ENCODE measurements around the gene MEIS1.

MEIS1 gene

DNA sequence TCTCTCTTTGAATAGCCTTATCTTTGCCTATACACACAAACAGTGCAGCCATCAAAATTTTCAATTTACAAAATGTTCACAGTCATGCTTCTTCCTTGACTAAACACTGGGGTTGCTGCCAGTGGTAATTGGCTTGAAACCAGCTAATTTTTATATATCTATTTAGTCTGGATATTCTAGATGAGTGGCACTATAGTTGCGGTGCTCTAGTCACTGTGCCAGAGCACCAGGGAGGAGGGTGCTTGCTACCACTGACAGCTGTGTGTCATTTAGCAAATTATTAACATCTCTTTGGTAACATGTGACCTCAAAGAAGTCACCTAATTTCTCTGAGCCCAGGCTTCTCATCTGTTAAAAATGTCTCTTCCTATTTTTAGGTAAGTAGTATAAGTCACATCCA, 130.4 kb downstream of the MEIS1 start:
- no peaks in the 10 kb centered on the region for H3K27me3 ChIP-seq (ENCODE audit: control insufficient read depth in 1 of 2, insufficient read depth in 2 of 2, low read length in 2 of 2)
- peaks cover 91% of the 10 kb centered on the region for H3K4me1 ChIP-seq (ENCODE audit: insufficient read depth, low read length)
- no peak overlapping the region for H3K4me3 ChIP-seq (ENCODE audit: low read depth in 1 of 2, low read length in 2 of 2)
- no peak overlapping the region for H3K9ac ChIP-seq (ENCODE audit: low read length)
- peak overlapping the region; percentile 7 for H3K27ac ChIP-seq (ENCODE audit: low read depth, low read length)
- H3K9me3 ChIP-seq (ENCODE audit: low read length) = no peaks in the 10 kb centered on the region
- H3K36me3 ChIP-seq (ENCODE audit: insufficient read depth, low read length) = peaks cover 26% of the 10 kb centered on the region

DNA sequence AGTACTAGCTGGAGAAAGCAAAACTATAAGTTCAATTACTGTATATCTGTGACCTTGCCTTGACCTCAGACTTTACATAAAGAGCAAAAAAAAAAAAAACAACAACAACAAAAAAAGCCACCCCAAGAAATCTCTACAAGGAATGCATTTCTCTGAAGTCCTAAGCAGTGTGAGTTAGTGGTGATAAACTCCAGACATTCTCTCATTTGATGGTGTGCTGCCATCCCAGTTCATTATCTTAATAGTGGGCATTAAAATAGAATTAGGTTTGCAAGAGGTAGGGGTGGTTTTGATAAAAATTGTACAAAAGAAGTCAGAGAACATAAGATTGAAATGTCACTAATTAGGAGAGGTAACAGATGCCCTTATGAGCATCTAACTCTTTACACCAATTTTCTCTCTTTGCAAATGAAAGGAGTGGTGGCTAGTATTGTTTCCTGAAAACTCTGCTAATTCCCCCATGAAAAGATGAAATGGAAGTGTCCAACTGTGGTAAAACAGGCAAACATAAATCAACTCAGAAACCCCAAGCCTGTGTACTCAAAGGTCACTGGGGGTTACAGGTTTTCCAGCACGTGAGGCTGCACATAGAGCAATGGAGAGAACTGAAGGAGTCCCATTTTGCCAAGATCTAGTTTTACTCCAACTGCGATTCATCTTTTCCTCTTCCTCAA, 131.9 kb downstream of the MEIS1 start:
- Histone ChIP-seq H3K36me3 (ENCODE audit: insufficient read depth, low read length) (peaks cover 42% of the 10 kb centered on the region), H3K27me3 (ENCODE audit: control insufficient read depth in 1 of 2, insufficient read depth in 2 of 2, low read length in 2 of 2) (no peaks in the 10 kb centered on the region), H3K27ac (ENCODE audit: low read depth, low read length) (no peak overlapping the region), H3K9me3 (ENCODE audit: low read length) (no peaks in the 10 kb centered on the region), H3K9ac (ENCODE audit: low read length) (no peak overlapping the region), H3K4me1 (ENCODE audit: insufficient read depth, low read length) (peaks cover 77% of the 10 kb centered on the region), H3K4me3 (ENCODE audit: low read depth in 1 of 2, low read length in 2 of 2) (no peak overlapping the region)

DNA sequence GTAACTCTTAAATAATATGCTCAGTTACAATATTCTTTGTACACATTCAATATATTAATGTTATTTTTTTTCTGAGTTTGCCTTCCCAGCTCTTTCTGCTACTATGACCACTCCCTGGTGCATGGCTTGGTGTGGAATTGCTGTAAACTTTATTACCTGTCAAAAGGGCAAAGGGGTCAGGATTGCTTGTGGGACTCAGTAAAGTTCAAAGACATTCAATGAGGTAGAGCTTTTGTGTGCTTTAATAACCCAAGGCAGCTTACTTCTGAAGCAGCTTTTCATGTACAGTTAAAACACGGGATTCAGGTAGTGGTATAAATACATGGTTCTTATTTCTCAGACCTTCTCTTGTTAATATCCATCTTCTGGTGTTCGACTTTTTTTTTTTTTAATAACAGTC, 132.8 kb downstream of the MEIS1 start:
- Histone ChIP-seq H3K27me3 (ENCODE audit: control insufficient read depth in 1 of 2, insufficient read depth in 2 of 2, low read length in 2 of 2) (no peaks in the 10 kb centered on the region), H3K36me3 (ENCODE audit: insufficient read depth, low read length) (peaks cover 44% of the 10 kb centered on the region), H3K27ac (ENCODE audit: low read depth, low read length) (no peak overlapping the region)

DNA sequence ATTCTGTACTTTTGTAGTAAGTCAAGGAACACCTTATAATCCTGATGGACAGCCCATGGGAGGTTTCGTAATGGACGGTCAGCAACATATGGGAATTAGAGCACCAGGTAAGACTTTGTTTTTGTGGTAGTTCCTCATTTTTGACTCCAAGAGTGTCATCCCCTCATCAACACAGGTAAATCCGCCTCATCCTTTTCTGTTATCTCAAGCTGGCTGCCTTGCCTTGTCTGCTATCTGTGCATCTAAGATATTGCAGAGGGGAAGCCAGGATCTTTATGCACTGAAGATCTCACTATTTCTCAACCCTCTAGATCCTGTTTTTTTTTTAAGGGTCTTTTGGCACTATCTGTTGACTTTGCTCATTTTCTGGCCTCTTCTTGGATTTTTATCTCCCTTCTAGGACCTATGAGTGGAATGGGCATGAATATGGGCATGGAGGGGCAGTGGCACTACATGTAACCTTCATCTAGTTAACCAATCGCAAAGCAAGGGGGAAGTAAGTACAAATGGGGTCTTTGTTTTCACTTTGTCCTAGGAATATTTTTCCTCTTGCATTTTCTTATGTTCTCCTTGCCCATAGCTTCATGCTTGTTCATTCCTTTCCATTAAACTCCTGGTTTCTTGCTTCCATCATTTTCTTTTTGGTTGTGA, 133.8 kb downstream of the MEIS1 start:
- peak overlapping the region; percentile 19 for H3K27ac ChIP-seq (ENCODE audit: low read depth, low read length)

More for the DNA sequence above, 132.8 kb downstream of the MEIS1 start:
- Histone ChIP-seq H3K4me1 (ENCODE audit: insufficient read depth, low read length) (peaks cover 74% of the 10 kb centered on the region), H3K9ac (ENCODE audit: low read length) (no peak overlapping the region), H3K4me3 (ENCODE audit: low read depth in 1 of 2, low read length in 2 of 2) (no peak overlapping the region), H3K9me3 (ENCODE audit: low read length) (no peaks in the 10 kb centered on the region)

GRCh38 chr2:66569321-66569851, 134.5 kb downstream of the MEIS1 start:
- peak overlapping the region; percentile 14 for H3K27ac ChIP-seq (ENCODE audit: low read depth, low read length)
- peaks cover 69% of the 10 kb centered on the region for H3K4me1 ChIP-seq (ENCODE audit: insufficient read depth, low read length)
- peaks cover 44% of the 10 kb centered on the region for H3K36me3 ChIP-seq (ENCODE audit: insufficient read depth, low read length)
- H3K9me3 ChIP-seq (ENCODE audit: low read length) = no peaks in the 10 kb centered on the region
- no peak overlapping the region for H3K4me3 ChIP-seq (ENCODE audit: low read depth in 1 of 2, low read length in 2 of 2)
- no peak overlapping the region for H3K9ac ChIP-seq (ENCODE audit: low read length)
- no peaks in the 10 kb centered on the region for H3K27me3 ChIP-seq (ENCODE audit: control insufficient read depth in 1 of 2, insufficient read depth in 2 of 2, low read length in 2 of 2)

More for the DNA sequence above, 133.8 kb downstream of the MEIS1 start:
- Histone ChIP-seq H3K4me1 (ENCODE audit: insufficient read depth, low read length) (peaks cover 74% of the 10 kb centered on the region), H3K36me3 (ENCODE audit: insufficient read depth, low read length) (peaks cover 44% of the 10 kb centered on the region), H3K9me3 (ENCODE audit: low read length) (no peaks in the 10 kb centered on the region), H3K27me3 (ENCODE audit: control insufficient read depth in 1 of 2, insufficient read depth in 2 of 2, low read length in 2 of 2) (no peaks in the 10 kb centered on the region), H3K9ac (ENCODE audit: low read length) (no peak overlapping the region), H3K4me3 (ENCODE audit: low read depth in 1 of 2, low read length in 2 of 2) (no peak overlapping the region)

DNA sequence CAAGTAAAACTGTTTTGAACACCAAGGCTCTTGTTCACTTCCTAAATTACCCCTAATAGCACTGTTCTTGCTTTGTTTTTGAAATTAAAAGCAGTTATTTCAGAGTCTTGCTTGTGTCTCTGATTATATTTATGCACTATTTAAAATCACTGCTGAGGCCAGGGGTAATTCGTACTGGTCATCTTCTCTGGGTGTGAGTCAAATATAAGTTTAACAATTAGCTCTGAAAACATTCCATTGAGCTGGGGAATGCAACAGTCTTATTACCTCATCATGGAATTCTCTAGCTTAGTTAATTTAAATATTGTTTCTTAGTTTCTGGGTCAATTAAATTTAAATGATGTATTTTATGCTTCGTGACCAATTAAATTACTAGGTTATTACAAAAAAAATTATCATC, 135.0 kb downstream of the MEIS1 start:
- H3K36me3 ChIP-seq (ENCODE audit: insufficient read depth, low read length) = peaks cover 44% of the 10 kb centered on the region
- peaks cover 64% of the 10 kb centered on the region for H3K4me1 ChIP-seq (ENCODE audit: insufficient read depth, low read length)
- H3K27me3 ChIP-seq (ENCODE audit: control insufficient read depth in 1 of 2, insufficient read depth in 2 of 2, low read length in 2 of 2) = no peaks in the 10 kb centered on the region
- H3K4me3 ChIP-seq (ENCODE audit: low read depth in 1 of 2, low read length in 2 of 2) = no peak overlapping the region
- H3K9ac ChIP-seq (ENCODE audit: low read length) = no peak overlapping the region
- no peaks in the 10 kb centered on the region for H3K9me3 ChIP-seq (ENCODE audit: low read length)
- H3K27ac ChIP-seq (ENCODE audit: low read depth, low read length) = peak overlapping the region; percentile 14

DNA sequence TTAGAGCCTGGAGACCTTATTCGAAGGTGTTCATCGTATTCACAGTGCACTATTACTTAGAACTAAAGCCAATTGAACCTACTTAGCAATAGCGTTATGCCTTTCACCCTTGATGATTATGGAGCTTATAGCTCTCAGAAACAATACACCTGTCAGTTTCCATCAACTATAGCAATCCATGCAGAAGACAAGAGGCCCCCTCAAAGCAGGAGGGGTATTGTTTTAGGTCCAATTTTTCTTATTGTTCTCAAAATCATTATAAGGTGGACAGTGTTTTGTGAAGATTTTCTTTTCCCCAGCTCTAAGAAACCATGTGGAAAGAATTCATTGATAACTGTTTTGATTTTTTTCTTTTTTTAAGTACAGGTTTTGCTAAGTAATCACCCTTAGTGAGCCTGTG, 135.5 kb downstream of the MEIS1 start:
- H3K4me3 ChIP-seq (ENCODE audit: low read depth in 1 of 2, low read length in 2 of 2) = no peak overlapping the region
- H3K36me3 ChIP-seq (ENCODE audit: insufficient read depth, low read length) = peaks cover 44% of the 10 kb centered on the region
- H3K27me3 ChIP-seq (ENCODE audit: control insufficient read depth in 1 of 2, insufficient read depth in 2 of 2, low read length in 2 of 2) = no peaks in the 10 kb centered on the region
- no peak overlapping the region for H3K27ac ChIP-seq (ENCODE audit: low read depth, low read length)
- no peak overlapping the region for H3K9ac ChIP-seq (ENCODE audit: low read length)
- peaks cover 59% of the 10 kb centered on the region for H3K4me1 ChIP-seq (ENCODE audit: insufficient read depth, low read length)
- H3K9me3 ChIP-seq (ENCODE audit: low read length) = no peaks in the 10 kb centered on the region

DNA sequence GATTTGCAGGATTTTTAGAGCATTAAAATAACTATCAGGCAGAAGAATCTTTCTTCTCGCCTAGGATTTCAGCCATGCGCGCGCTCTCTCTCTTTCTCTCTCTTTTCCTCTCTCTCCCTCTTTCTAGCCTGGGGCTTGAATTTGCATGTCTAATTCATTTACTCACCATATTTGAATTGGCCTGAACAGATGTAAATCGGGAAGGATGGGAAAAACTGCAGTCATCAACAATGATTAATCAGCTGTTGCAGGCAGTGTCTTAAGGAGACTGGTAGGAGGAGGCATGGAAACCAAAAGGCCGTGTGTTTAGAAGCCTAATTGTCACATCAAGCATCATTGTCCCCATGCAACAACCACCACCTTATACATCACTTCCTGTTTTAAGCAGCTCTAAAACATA, 137.0 kb downstream of the MEIS1 start:
- no peaks in the 10 kb centered on the region for H3K9me3 ChIP-seq (ENCODE audit: low read length)
- peak overlapping the region; percentile 30 for H3K27ac ChIP-seq (ENCODE audit: low read depth, low read length)
- peaks cover 51% of the 10 kb centered on the region for H3K4me1 ChIP-seq (ENCODE audit: insufficient read depth, low read length)
- peaks cover 0 to 5% of the 10 kb centered on the region in 2 donors for H3K27me3 ChIP-seq (ENCODE audit: control insufficient read depth in 1 of 2, insufficient read depth in 2 of 2, low read length in 2 of 2)
- no peak overlapping the region for H3K9ac ChIP-seq (ENCODE audit: low read length)
- H3K4me3 ChIP-seq (ENCODE audit: low read depth in 1 of 2, low read length in 2 of 2) = no peak overlapping the region
- peaks cover 44% of the 10 kb centered on the region for H3K36me3 ChIP-seq (ENCODE audit: insufficient read depth, low read length)

- Histone ChIP-seq H3K36me3 (ENCODE audit: insufficient read depth, low read length) (peaks cover 44% of the 10 kb centered on the region), H3K9me3 (ENCODE audit: low read length) (no peaks in the 10 kb centered on the region), H3K4me3 (ENCODE audit: low read depth in 1 of 2, low read length in 2 of 2) (no peak overlapping the region), H3K27ac (ENCODE audit: low read depth, low read length) (no peak overlapping the region), H3K27me3 (ENCODE audit: control insufficient read depth in 1 of 2, insufficient read depth in 2 of 2, low read length in 2 of 2) (peaks cover 0 to 5% of the 10 kb centered on the region in 2 donors), H3K4me1 (ENCODE audit: insufficient read depth, low read length) (peaks cover 46% of the 10 kb centered on the region), H3K9ac (ENCODE audit: low read length) (no peak overlapping the region)
Measured at GRCh38 chr2:66572391-66572790, 137.5 kb downstream of the MEIS1 start.

GRCh38 chr2:66573416-66573815, 138.5 kb downstream of the MEIS1 start:
- peaks cover 0 to 12% of the 10 kb centered on the region in 2 donors for H3K27me3 ChIP-seq (ENCODE audit: control insufficient read depth in 1 of 2, insufficient read depth in 2 of 2, low read length in 2 of 2)
- no peaks in the 10 kb centered on the region for H3K9me3 ChIP-seq (ENCODE audit: low read length)
- H3K4me3 ChIP-seq (ENCODE audit: low read depth in 1 of 2, low read length in 2 of 2) = no peak overlapping the region
- peaks cover 38% of the 10 kb centered on the region for H3K4me1 ChIP-seq (ENCODE audit: insufficient read depth, low read length)
- peak overlapping the region; percentile 89 for H3K27ac ChIP-seq (ENCODE audit: low read depth, low read length)
- H3K9ac ChIP-seq (ENCODE audit: low read length) = no peak overlapping the region
- H3K36me3 ChIP-seq (ENCODE audit: insufficient read depth, low read length) = peaks cover 36% of the 10 kb centered on the region

DNA sequence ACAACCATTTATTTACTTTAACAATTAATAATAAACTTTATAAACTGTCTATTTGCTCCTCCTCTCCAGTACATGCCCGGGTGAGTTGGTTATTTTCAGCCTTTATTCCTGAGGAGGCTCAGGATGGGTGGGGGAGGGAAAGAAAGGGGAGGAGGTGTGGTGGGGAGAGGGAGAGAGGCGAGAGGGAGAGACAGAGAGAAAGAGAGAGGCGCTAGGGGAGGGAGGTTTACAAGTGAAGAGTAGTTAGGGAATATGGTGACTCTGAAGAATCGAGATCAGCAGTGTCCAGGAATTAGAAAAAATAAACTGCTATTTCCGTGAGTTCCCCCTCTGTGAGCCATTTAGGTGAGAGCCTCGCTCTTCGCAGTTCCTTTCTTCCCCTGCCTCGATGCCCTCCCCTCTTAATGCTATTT, 138.9 kb downstream of the MEIS1 start:
- H3K27ac ChIP-seq (ENCODE audit: low read depth, low read length) = peak overlapping the region; percentile 89
- H3K27me3 ChIP-seq (ENCODE audit: control insufficient read depth in 1 of 2, insufficient read depth in 2 of 2, low read length in 2 of 2) = peaks cover 0 to 12% of the 10 kb centered on the region in 2 donors
- H3K9ac ChIP-seq (ENCODE audit: low read length) = peak overlapping the region; percentile 42
- H3K4me1 ChIP-seq (ENCODE audit: insufficient read depth, low read length) = peaks cover 34% of the 10 kb centered on the region
- peaks cover 32% of the 10 kb centered on the region for H3K36me3 ChIP-seq (ENCODE audit: insufficient read depth, low read length)
- no peaks in the 10 kb centered on the region for H3K9me3 ChIP-seq (ENCODE audit: low read length)
- H3K4me3 ChIP-seq (ENCODE audit: low read depth in 1 of 2, low read length in 2 of 2) = peak overlapping the region in 1 of 2 donors; percentile 10

All from muscle layer of colon (tissue), 2 donors.